ENCODE data around the gene SLC25A13. TPM values are rescaled to one million over a fixed set of nuclear protein-coding genes. Genes with fewer than 3 reads are reported as not detected.

Gene SLC25A13
- total and polyA plus RNA-seq, 2 of the 8 experiments (the other 6 are each of a cell fraction or from before 2014, with no cell fraction given), result 30.8 to 85.4 TPM

GRCh38 chr7:96243241-96243640, 78.7 kb downstream of the SLC25A13 start:
- Histone ChIP-seq H2BK12ac (ENCODE audit: low read depth, low read length) (no peak overlapping the region), H2BK120ac (replicated peaks; ENCODE audit: low read depth, low read length) (no peak overlapping the region), H3K23ac (ENCODE audit: insufficient read length) (no peak overlapping the region), H3K9ac (replicated peaks in 1 of 4; ENCODE audit: extremely low read depth in 1 of 4, low read depth in 3 of 4, low read length in 3 of 4) (no peak overlapping the region), H3K9me3 (ENCODE audit: insufficient read depth in 2 of 2, low read depth in 1 of 2, low read length in 1 of 2) (no peaks in the 10 kb centered on the region), H4K20me1 (replicated peaks in 1 of 2; ENCODE audit: control insufficient read depth in 1 of 2, insufficient read depth in 2 of 2, low read length in 2 of 2) (no peaks in the 10 kb centered on the region), H3K4me3 (ENCODE audit: extremely low read depth in 1 of 4, insufficient read depth in 2 of 4, low read depth in 3 of 4, low read length in 4 of 4) (no peak overlapping the region), H2BK20ac (ENCODE audit: low read length) (no peak overlapping the region), H3K27me3 (replicated peaks in 1 of 4; ENCODE audit: control insufficient read depth in 3 of 4, extremely low read depth in 1 of 4, insufficient read depth in 3 of 4, low read length in 3 of 4) (no peaks in the 10 kb centered on the region), H3K23me2 (ENCODE audit: low read depth, low read length) (no peaks in the 10 kb centered on the region), H4K8ac (ENCODE audit: extremely low read depth, insufficient read depth, low read length) (no peak overlapping the region), H2BK5ac (ENCODE audit: low read depth, low read length) (no peak overlapping the region), H3K4ac (replicated peaks; ENCODE audit: insufficient read length, low read depth, low read length) (no peak overlapping the region), H3K4me2 (ENCODE audit: insufficient read depth in 1 of 2, low read depth in 2 of 2, low read length in 2 of 2) (no peak overlapping the region), H3K14ac (ENCODE audit: insufficient read length) (no peak overlapping the region), H2AK5ac (ENCODE audit: low read depth, low read length) (no peak overlapping the region), H3K56ac (replicated peaks; ENCODE audit: insufficient read length, low read depth, low read length) (no peak overlapping the region), H3K79me2 (ENCODE audit: control insufficient read depth in 1 of 2, insufficient read depth in 2 of 2, low read length in 2 of 2) (peaks cover 0 to 13% of the 10 kb centered on the region in 2 experiments; a peak in 1 of 4 replicates), H2AFZ (ENCODE audit: low read length) (no peak overlapping the region), H3K36me3 (ENCODE audit: control insufficient read depth in 2 of 4, insufficient read depth in 4 of 4, low read length in 3 of 4) (no peaks in the 10 kb centered on the region), H3K4me1 (replicated peaks in 1 of 4; ENCODE audit: control insufficient read depth in 3 of 4, insufficient read depth in 4 of 4, low read length in 3 of 4) (0 out of 7 replicates have a peak, but pooled peaks cover 0 to 1% (median 0%) of the 10 kb centered on the region in 4 experiments), H3K79me1 (ENCODE audit: low read depth, low read length) (peaks cover 2% of the 10 kb centered on the region; the same call in 1 of the 2 replicates), H3K27ac (ENCODE audit: low read depth, low read length) (no peak overlapping the region), H3K18ac (ENCODE audit: extremely low read depth, low read length) (no peak overlapping the region), H4K5ac (ENCODE audit: insufficient read length, low read depth, low read length) (no peak overlapping the region), H4K91ac (replicated peaks; ENCODE audit: insufficient read length, low read length) (no peak overlapping the region), H2BK15ac (ENCODE audit: low read length) (no peak overlapping the region)
- FAIRE-seq (no peak), DNase-seq (ENCODE audit: low read depth in 1 of 2, low spot score in 2 of 2) (no peak)
- WGBS, 2 experiments (ENCODE audit: extremely low coverage in 1 of 2, insufficient coverage in 1 of 2, insufficient read length in 1 of 2, insufficient replicate concordance in 2 of 2, low coverage in 1 of 2, low lambda C conversion rate in 2 of 2, missing lambda C conversion rate in 1 of 2), result 78% methylated on average over 2 of the region's 2 CpGs; no CpG with 5 or more reads in 1 of the 2 experiments
- no peak for TF ChIP-seq SP1 (IDR thresholded peaks at IDR 0.05; ENCODE audit: low read depth, low read length)
- ChIA-PET CTCF (ENCODE audit: partially characterized antibody) (no interaction called here), POLR2A (ENCODE audit: partially characterized antibody) (no interaction called here)

All from H1 (cell line).